ENCODE data around the gene CSF1.

Gene CSF1

GRCh38 chr1:109890115-109890953, 20.3 kb upstream of the CSF1 start:
- TF ChIP-seq, protein P1, sequence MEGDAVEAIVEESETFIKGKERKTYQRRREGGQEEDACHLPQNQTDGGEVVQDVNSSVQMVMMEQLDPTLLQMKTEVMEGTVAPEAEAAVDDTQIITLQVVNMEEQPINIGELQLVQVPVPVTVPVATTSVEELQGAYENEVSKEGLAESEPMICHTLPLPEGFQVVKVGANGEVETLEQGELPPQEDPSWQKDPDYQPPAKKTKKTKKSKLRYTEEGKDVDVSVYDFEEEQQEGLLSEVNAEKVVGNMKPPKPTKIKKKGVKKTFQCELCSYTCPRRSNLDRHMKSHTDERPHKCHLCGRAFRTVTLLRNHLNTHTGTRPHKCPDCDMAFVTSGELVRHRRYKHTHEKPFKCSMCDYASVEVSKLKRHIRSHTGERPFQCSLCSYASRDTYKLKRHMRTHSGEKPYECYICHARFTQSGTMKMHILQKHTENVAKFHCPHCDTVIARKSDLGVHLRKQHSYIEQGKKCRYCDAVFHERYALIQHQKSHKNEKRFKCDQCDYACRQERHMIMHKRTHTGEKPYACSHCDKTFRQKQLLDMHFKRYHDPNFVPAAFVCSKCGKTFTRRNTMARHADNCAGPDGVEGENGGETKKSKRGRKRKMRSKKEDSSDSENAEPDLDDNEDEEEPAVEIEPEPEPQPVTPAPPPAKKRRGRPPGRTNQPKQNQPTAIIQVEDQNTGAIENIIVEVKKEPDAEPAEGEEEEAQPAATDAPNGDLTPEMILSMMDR (IDR thresholded peaks at IDR 0.05; ENCODE audit: low read depth, low read length, missing control alignments) = no peak
- peak; percentile 34 for DNase-seq (ENCODE audit: low read depth)
- H3K4me3 ChIP-seq (ENCODE audit: low read depth, low read length) = no peak overlapping the region

DNA sequence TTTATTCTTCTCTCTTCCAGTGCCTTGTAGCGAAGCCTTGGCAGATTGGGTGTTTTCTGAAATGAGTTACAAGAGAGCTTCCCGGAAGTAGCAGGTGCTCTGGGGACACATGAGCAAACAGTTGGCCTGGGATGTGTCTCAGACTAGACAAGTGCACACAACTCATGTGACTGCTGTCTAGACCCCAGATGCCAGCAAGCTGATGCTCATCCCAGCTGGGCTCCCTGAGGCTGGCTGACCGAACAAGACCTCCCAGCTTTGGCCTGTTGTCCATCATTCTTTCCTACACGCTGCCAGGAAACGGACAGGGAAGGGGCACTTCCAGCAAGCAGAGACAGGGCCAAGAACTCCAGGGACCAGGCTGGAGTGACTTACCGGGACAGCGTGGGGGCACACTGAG, 18.7 kb upstream of the CSF1 start:
- TF ChIP-seq, protein P1 (IDR thresholded peaks at IDR 0.05; ENCODE audit: low read depth, low read length, missing control alignments) = no peak
- DNase-seq (ENCODE audit: low read depth) = no peak
- no peak overlapping the region for H3K4me3 ChIP-seq (ENCODE audit: low read depth, low read length)

DNA sequence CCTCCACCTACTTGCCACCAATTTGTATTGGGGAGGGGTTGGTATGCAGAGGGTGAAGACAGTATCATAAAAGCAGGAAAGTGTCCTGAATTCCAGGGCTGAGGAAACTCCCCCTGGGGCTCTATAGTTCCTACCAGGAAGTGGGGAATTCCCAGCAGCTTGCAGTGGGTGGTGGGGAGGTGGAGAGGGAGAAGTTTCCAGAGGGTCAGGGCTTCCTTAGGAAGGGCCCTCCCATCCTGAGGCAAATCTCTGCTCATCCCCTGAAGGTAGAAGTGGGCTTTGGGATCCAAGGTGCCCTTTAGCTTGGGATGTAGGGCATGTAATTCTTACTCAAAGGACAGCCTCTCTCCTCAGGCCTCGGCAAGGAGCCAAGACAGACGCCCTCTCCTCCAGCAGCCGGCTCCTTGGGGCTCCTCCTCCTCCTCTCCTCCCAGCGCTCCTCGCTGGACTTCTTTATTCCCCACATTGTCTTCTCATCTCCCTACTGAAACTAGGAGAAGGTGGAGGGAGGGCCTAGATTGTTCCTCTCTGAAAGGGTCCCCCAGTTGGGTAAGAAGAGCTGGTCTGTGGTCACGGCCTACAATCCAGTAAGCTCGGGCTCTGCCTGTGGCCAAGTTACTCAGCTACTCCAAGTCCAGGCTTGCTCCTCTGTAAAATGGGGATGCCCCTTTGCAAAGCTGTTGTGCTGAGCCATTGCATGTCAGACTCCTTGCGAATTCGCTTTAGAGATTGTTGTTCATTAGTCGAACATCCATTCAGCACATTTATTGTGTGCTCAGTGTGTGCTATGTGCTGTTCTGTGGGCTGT, 17.9 kb upstream of the CSF1 start:
- DNase-seq (ENCODE audit: low read depth) = no peak
- TF ChIP-seq, protein P1 (IDR thresholded peaks at IDR 0.05; ENCODE audit: low read depth, low read length, missing control alignments) = no peak
- no peak overlapping the region for H3K4me3 ChIP-seq (ENCODE audit: low read depth, low read length)

DNA sequence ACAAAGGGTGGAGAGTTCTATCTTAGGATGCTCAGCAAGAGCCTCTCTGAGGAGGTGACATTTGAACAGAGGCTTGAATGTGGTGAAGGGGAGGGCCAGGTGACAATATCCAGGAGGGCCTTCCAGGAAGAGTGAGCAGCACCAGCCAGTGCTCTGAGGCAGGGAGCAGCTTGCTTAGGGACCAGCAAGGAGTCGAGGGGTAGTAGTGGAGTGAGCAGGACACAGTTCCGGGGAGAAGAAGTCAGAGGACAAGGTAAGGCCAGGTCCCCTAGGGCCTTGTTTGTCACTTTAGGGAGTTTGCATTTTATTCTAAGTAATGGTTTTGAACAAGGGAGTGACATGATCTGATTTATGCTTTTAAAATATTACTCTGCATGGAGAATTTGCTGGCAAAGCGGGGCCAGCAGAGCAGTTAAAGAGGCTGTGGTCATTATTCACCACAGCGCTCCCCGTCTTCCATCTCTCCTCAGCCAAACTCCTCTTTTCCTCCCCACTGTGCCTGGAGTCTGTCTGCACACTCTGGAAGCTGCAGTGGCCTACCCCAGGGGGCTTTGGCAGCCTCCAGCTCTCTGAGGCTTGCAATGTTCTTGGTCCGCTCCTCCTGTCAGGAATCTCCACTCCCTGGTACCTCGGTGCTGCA, 17.0 kb upstream of the CSF1 start:
- DNase-seq (ENCODE audit: low read depth) = no peak
- TF ChIP-seq, protein P1 (IDR thresholded peaks at IDR 0.05; ENCODE audit: low read depth, low read length, missing control alignments) = no peak

DNA sequence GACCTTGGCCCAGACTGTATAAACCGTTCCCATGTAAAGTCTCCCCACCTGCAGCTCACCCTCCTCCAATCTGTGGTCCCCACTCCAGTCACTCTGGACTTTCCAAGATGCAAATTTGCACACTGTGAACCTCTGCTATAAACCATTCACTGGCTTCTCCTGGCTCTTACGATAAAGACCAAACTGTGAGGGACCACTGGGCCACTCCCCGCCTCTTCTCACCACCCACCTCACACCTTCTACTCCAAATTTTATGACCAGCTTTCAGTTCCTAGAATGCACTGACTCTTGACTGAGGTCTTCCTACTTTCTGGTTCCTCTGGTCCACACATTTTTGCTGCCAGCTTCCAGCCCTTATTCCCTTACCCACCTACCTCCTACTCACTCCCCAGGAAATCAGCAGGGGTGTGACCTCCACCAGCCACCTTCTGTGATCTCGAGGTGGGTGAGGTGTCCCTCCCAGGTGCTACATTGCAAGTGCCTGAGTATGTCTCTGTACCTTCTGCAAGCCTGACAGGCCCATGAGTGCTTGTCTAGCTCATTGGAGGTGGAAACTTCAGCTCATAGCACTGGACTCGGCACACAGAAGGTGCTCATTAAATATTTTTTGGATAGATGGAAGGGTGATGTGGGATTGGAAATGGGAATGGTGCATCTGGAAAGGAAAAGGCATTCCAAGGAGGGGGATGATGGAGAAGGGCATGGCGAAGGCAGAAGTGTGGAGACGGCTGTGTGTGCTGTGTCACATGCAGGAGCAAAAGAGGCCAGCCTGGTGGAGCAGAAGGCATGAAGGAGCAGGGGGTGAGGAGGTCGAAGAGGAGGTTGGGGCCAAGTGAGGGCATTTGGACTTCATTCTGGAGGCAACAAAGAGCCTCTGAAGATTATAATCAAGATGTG, 15.6 kb upstream of the CSF1 start:
- peak; percentile 47 for DNase-seq (ENCODE audit: low read depth)
- H3K4me3 ChIP-seq (ENCODE audit: low read depth, low read length) = no peak overlapping the region

More for the DNA sequence above, 17.0 kb upstream of the CSF1 start:
- no peak overlapping the region for H3K4me3 ChIP-seq (ENCODE audit: low read depth, low read length)

More for the DNA sequence above, 15.6 kb upstream of the CSF1 start:
- TF ChIP-seq, protein P1 (IDR thresholded peaks at IDR 0.05; ENCODE audit: low read depth, low read length, missing control alignments) = no peak

All from GM12864 (cell line).